PC-3 (cell line): ENCODE results near the gene EVA1A.

Source experiments
- EZH2 ChIP-seq: fragments of 300-600 bp; sonication (generic); IDR thresholded peaks from one replicate; pipeline ENCODE4 v1.6.1; 2017; ENCODE audit warnings: antibody characterized with exemption, mild to moderate bottlenecking, low read length; ENCODE audit not compliant: unreplicated experiment
- TF ChIP-seq, protein P1 (sequence below): fragments of 300-600 bp; sonication (generic); conservative IDR thresholded peaks from 2 replicates; pipeline ENCODE4 v1.5.1; 2017; ENCODE audit warnings: antibody characterized with exemption, low read depth, mild to moderate bottlenecking, low read length

DNA sequence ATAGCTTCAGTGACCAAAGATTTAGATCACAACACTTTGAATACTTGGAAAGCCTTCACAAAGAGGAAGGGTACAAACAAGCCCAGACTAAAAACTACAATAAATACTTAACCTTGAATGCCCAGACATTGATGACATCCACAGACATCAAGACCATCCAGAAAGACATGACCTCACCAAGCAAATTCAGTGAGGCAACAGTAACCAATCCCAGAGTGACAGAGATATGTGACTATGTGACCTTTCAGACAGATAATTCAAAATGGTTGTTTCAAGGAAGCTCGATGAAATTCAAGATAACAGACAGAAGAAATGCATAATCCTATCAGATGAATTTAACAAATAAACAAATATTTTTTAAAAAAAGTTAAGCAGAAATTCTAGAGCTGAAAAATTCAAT, 19.9 kb upstream of the EVA1A start:
- TF ChIP-seq, protein P1, sequence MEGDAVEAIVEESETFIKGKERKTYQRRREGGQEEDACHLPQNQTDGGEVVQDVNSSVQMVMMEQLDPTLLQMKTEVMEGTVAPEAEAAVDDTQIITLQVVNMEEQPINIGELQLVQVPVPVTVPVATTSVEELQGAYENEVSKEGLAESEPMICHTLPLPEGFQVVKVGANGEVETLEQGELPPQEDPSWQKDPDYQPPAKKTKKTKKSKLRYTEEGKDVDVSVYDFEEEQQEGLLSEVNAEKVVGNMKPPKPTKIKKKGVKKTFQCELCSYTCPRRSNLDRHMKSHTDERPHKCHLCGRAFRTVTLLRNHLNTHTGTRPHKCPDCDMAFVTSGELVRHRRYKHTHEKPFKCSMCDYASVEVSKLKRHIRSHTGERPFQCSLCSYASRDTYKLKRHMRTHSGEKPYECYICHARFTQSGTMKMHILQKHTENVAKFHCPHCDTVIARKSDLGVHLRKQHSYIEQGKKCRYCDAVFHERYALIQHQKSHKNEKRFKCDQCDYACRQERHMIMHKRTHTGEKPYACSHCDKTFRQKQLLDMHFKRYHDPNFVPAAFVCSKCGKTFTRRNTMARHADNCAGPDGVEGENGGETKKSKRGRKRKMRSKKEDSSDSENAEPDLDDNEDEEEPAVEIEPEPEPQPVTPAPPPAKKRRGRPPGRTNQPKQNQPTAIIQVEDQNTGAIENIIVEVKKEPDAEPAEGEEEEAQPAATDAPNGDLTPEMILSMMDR, result no peak
- no peak for TF ChIP-seq EZH2
